Epithelial cell of esophagus (primary cell): ENCODE measurements around the gene USPL1.

Experiments
- DNase-seq: peaks from one replicate; pipeline ENCODE4 v3.0.0; 2010; ENCODE audit warnings: low read depth
- H3K4me3 ChIP-seq: 2 replicates; pipeline ENCODE4 v1.5.1; 2011; ENCODE audit warnings: mild to moderate bottlenecking, low read length, control low read depth
- CTCF ChIP-seq: IDR thresholded peaks from 2 replicates; pipeline ENCODE4 v1.5.1; 2011; ENCODE audit warnings: low read depth, mild to moderate bottlenecking, low read length, control low read depth, inconsistent platforms; ENCODE audit not compliant: insufficient read depth; ENCODE audit errors: missing control alignments

The USPL1 gene

DNA sequence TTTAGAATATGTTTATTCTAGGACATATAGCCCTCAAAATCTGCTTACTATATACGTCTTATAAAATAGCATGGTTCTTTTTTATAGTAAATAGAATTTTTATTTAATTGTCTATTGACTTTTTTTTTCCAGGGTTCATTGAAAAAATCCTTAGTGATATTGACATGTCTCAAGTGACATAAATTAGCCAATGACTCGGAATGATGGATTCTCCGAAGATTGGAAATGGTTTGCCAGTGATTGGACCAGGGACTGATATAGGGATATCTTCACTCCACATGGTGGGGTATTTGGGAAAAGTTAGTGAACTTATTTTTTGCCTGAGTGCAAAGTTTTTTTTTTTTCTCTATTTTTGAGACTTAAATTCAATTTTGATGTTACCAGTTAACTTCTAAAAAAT is 3.2 kb downstream of the USPL1 start:
- TF ChIP-seq CTCF = no peak
- H3K4me3 ChIP-seq = no peak overlapping the region
- DNase-seq = no peak

DNA sequence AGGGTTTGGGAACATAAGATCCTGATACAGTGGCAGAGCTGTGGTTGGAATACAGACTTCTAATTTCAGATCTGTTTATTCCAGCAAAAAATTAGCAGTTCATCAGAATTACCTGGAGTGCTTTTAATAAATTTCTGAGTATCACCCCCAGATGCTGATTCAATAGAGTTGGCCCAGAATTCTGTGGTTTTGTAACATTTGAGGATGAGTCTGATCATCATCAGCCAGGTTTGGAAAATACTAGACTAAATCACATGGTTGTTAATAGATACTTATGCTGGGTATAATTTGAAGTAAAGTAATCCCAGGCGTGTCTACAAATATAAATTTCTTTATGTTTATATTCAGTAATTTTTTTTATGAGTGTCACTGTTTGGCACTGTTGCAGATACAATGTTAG is 4.8 kb downstream of the USPL1 start:
- no peak for DNase-seq
- no peak overlapping the region for H3K4me3 ChIP-seq
- no peak for TF ChIP-seq CTCF

DNA sequence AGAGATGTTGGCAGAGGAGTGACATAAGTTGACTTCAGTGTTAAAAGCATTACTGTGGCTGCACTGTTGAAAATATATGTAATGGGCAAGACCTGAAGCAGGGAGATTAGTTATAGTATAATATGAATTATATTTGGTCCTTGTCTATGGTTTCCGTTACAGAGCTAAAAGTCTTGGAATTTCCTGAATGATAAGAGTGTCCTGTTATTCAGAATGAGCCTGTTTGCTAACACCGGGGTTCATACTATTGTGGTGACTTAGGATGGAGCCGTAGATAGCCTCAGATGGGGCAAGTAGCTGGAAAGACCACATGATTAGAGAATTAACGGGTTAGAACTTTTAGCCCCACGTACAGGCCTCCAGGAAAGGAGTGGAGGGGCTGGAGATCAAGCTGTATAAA is 5.7 kb downstream of the USPL1 start:
- no peak overlapping the region for H3K4me3 ChIP-seq
- TF ChIP-seq CTCF = no peak
- DNase-seq = no peak

DNA sequence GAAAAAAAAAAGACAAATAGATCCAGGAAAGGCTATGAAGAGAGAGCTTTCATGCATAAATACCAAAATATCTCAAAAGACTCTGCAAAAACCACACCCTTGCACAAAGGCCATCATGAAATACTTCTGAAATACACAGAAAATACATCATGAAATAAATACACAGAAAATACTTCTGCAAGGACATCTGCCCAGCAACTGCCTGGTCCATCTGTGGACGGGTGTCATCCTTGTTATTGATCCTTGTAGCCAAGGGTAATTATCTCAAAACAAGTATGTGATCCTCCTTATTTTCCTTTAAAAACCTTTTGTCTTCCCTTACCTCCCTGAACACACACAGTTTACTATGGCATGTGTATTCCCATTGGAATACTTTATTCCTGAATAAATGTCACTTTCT is 6.9 kb downstream of the USPL1 start:
- no peak overlapping the region for H3K4me3 ChIP-seq
- DNase-seq = no peak

DNA sequence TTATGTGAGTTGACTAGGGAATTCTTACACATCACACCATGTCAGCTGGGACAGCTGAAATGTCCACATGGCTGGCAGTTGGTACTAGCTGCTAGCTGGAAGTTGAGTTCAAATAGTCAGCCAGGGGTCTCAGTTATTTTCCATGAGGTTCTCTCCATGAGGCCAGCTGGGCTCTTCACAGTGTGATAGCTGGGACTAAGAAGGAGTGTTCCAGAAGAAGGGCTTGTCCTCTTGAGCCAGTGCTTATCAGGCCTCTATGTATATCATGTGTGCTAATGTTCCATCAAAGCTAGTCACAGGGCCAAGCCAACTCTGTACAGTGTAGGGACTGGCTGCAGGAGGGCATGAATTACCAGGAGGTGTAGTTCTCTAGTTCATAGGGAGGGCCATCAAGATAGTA is 11.8 kb downstream of the USPL1 start:
- no peak overlapping the region for H3K4me3 ChIP-seq
- no peak for TF ChIP-seq CTCF
- DNase-seq = no peak

More for the DNA sequence above, 6.9 kb downstream of the USPL1 start:
- TF ChIP-seq CTCF = no peak

GRCh38 chr13:30633861-30634260 is 16.1 kb downstream of the USPL1 start:
- no peak for DNase-seq
- H3K4me3 ChIP-seq = no peak overlapping the region
- no peak for TF ChIP-seq CTCF

GRCh38 chr13:30634838-30635237 is 17.1 kb downstream of the USPL1 start:
- DNase-seq = no peak
- no peak overlapping the region for H3K4me3 ChIP-seq
- TF ChIP-seq CTCF = no peak
